HG02623 (cell line): ENCODE results near the gene KIAA1671.

Experiments
- ATAC-seq: cut with Tn5 transposase; IDR thresholded peaks from one replicate; pipeline ENCODE4 v1.9.1; 2021; ENCODE audit warnings: moderate library complexity; ENCODE audit not compliant: unreplicated experiment

The KIAA1671 gene

DNA sequence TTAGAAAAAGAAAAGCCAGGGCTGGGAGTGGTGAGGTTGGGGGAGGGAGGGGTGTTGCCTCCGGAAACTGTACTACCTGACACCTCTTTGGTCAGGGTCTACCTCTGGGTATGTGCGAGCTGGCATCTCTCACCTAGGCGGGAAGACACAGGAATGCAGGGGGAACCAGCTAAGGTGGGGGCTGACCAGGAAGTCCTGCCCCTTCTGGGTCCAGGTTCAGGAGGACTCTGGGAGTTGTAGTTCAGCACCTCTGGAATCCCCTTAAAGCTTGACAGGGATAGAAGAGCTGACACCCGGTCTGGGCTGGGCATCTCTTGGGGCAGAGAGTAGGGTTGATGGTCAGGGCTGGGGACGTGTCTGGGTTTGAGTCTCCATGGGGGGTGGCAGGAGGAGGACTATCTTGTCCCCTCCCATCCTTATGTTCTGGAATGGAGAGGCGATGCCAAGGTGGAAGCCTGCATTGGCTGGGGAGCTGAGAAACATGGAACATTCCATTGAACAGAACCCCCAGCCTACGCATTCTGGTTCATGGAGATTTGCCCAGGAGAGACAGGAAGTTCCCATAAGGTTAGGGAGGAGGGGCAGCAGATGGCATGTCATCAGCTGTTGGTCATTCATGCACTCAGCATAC, 2.1 kb upstream of the KIAA1671 start:
- no peak for ATAC-seq

DNA sequence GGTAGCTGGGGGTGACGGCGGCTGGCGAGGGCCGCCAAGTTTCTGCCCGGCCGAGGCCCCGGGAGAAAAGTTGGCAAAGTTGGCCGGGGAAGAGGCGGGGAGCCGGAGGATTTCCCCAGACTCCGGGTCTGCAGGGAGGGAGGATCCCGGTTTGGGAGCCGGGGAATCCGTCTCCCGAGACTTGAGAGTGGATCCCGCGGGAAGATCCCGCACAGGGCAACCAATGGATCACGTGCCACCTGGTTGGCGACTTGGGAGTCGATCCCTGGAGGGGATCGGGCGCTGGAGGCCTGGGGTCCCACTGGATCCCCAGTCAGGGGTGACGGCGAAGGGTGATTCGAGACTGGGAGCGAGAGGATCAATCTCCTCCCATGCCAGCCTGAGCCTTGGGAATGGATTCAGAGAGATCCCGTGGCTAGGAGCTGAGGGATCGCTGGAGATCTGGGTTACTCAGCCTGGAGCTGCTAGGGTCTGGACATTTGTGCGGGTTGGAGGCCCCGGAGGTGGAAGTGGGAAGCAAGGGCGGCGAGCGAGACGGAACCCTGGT, 394 bp downstream of the KIAA1671 start:
- no peak for ATAC-seq

DNA sequence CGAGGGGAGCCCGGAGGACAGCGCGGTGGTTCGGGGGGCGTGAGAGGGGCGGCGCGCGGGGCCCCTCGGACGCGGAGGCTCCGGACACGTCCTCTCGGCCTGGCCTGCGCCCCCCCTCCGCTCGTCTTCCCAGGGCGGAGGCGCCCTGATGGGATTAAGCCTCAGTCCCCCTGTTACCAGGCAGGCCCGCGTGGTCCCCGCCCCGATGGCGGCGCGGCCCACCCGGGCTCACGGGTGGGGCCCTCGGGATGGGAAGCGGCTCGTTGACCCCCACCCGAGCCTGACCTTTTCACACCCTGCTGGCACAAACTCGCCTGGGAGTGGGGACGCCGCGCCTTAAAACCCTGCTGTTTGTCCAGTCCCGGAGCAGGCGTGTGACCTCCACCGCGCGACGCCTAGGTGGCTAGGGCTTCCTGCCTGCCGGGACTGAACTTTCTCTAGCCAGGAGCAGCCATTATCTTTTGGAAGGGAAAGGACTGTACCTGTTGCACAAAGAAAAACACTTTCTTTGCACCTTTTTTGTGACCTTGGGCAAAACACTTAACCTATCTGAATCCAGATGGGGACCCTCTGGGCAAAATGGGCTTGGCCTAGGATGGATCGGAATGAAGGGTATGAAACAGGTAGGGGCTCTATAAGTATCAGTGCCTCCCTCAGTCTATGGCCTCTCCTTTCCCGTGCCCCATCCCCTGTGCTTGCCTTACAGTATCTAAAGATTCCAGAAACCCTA, 1.0 kb downstream of the KIAA1671 start:
- no peak for ATAC-seq

GRCh38 chr22:24954114-24954463, 1.6 kb downstream of the KIAA1671 start:
- ATAC-seq, result no peak

DNA sequence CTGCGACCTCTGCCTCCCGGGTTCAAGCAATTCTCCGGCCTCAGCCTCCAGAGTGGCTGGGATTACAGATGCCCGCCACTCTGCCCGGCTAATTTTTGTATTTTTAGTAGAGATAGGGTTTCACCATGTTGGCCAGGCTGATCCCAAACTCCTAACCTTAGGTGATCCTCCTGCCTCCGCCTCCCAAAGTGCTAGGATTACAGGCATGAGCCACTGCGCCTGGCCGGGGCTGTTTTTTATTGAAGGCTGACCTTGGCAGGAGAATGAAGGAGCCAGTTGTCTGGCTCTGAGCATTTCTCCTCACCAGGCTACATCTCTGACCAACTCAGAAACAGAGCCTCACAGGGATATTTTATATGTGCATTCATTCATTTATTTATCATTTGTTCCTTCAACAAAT, 2.3 kb downstream of the KIAA1671 start:
- no peak for ATAC-seq

DNA sequence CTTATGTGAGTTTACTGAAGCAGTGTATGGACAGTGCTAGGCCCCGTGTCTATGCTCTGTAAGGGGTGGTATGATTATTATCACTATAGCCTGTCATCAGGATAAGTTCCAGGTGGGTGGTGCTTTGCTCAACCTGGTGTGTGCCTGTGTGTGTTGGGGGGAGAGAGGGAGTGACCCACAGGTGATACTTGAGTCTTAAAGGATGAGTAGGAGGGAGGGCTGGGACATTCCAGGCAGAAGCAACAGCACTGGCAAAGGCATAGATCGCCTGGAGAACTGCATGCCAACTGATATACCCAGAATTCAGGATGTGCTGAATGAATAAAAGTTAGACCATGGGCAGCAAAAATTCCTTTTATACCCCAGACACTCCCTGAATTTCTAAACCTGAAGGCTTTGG, 4.5 kb downstream of the KIAA1671 start:
- no peak for ATAC-seq

DNA sequence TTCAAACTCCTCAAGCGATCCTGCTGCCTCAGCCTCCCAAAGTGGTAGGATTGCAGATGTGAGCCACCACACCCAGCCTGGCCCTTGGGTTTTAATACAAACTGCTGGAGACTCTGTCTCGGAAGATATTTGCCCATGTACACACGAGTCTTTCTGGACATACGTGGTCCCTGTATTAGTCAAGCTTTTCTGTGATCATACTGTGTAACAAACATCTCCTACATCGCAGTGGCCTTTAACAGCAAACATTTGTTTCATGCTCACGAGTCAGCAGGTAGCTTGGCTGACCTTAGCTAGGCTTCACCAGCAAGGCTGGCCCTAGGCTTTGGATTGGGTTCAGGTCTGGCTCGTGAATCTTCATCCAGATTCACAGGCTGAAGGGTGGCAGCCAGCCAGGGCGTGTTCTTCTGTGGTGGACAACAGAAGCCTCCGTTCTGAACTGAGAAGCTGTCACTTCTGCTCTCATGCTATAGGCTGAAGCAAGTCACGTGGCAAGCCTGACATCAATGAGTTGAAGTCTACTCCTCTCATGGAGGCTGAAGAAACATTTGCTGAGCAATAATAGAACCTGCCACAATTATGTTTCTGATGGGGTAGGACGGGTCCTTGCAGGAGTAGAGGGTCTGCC, 8.8 kb downstream of the KIAA1671 start:
- ATAC-seq, result no peak

- no peak for ATAC-seq
These were observed 9.6 kb downstream of the KIAA1671 start for GRCh38 chr22:24962094-24962493.

DNA sequence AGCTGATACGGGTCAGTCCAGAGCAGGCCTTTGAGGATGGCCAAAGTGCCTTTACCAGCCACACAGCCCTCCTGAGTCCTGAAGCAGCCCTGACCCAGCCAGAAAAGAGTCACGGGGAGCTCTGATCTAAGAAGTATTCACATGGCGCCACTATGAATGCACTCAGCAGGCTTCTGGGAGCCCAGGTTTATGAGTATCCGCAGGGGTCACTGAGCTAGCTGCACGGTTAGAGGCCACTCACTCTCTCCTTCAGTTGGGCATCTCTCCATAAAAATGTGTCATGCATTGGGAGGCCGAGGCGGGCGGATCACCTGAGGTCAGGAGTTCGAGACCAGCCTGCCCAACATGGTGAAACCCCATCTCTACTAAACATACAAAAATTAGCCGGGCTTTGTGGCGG, 10.3 kb downstream of the KIAA1671 start:
- ATAC-seq, result no peak

- ATAC-seq, result no peak
These were observed 11.9 kb downstream of the KIAA1671 start for GRCh38 chr22:24964441-24964840.

DNA sequence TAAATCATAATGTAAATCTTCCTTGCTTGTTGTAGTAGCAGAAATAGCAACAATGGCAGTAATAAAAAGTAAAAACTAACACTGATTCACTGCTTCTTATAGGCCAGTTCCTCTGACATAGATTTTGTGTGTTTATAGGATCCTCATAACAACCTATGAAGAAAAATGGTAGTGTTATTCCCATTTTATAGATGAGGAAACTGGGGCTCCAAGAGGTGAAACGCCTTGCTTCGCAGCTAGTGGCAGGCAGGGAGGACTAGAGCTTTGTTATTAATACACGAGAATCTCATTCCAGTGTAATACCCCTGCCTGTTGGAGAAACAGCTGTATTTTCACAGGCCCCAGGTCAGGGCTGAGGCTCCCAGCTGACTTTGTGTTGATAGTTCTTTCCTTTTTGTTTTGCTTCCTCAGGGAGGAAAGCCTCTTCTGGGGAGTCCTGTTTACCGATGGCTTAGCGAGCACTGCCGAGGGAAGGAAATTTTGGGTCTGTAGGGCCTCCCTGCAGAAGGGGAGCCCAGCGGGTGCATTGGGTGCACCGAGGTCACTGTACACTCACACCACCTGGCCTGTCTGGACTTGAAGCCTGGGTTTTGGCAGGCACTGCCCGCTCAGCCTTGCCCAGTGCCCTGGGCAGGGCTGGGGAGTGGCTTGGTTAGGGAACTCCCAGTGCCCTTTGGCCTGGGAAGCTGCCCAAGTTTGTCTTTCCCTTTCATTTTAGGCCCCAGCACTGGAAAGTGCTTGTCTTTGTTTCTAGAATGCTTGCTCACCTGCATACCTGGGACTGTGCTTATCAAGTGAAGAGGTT, 13.5 kb downstream of the KIAA1671 start:
- ATAC-seq, result no peak

DNA sequence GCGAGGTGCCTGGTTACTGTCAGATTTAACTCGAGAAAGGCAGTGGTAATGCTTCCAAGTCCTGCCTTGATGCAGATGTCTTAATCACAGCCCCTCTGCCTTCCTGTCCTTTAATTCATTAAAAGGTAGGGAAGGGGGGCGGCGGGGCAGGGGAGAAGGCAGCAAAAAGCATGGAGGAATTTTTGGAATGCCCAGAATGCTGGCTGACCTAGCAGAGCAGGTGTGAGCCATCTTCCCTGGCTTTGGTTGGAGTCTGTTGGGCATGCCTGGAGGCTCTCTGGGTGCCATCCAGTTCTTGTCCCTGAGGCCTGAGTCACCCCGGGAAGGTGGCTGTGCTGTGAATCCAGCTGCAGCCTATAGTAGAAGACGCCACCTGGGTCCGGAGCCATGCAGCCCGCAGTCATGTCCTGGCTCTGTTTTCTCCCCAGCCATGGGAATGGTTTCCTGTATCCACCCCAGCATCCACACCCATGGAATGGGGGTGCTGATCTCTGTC, 15.6 kb downstream of the KIAA1671 start:
- ATAC-seq, result no peak

DNA sequence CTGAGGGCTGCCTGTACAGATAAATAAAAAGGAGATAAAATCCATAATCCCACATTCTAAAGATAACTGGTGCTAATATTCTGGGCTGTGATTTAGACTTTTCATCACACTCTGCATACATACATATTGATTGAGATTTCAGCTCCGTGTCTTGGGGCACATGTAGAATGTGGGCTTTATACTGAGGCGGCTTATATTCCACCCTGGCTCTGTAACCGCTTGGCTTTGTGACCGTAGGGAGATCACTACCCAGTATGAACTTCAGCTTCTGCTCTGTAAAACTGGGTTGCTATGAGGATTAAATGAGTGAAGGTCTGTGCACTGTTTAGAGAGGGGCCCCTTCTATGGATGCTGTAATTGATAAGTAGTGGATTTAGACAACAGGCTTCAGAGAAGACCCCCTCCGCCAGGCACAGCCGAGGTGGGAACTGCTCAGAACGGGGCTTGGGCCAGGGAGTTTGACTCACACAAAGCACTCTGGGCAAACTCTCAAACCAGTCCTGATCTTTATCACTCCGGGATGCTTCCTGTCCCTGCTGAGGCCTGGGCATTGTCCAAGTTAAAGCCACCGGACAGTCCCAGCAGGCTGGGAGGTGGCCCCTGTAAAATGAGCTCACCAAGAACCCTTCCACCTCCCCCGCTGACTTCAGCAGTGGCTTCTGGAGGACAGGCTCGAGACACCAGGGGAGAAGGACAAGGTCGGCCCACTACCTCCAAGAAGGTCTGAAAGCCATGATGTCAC, 17.2 kb downstream of the KIAA1671 start:
- no peak for ATAC-seq

DNA sequence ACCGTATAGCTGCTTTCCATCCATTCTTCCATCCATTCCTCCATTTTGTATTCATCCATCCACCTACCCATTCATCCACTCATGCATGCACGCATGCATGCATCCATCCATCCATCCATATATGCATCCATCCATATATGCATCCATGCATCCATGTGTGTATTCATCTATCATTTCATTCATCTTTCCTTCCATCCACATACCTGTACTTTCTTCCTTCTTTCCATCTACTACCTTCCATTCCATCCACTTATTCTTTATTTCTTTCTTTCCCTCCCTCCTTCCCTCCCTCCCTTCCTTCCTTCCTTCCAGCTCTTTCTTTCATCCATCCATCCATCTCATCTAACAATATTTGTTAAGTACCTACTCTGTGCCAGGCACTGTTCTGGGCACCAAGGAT, 19.9 kb downstream of the KIAA1671 start:
- ATAC-seq, result no peak

GRCh38 chr22:24973872-24974271, 21.4 kb downstream of the KIAA1671 start:
- no peak for ATAC-seq

GRCh38 chr22:24975125-24975640, 22.7 kb downstream of the KIAA1671 start:
- ATAC-seq, result no peak

DNA sequence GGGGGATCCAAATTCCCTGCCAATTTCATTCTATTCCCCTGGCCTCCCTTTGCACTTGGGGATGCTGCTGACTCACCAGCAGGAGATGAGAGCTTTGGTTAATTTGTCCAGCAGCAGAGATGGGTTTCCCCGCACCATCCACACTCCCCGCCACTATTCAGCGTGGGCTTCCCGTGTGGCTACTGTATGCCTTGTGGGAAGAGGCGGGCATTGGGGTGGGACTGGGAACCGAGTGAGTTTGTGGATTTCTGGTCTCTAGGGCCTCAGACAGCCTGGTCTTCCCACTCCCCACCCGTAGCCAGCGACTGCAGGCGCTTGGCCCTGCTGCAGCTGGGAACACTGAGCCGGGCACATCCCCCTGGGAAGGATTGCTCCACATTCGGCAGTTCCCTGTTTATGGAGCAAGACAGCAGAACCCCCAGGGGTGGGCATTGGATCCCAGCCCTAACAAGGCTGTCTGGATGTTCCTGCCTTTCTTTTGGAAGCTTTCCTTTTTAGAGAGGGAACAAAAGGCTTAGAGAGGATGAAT, 23.4 kb downstream of the KIAA1671 start:
- ATAC-seq, result no peak

- no peak for ATAC-seq
These were observed 24.1 kb downstream of the KIAA1671 start for GRCh38 chr22:24976442-24977218.
